Measurements from ENCODE around the gene RPRD2.

DNA sequence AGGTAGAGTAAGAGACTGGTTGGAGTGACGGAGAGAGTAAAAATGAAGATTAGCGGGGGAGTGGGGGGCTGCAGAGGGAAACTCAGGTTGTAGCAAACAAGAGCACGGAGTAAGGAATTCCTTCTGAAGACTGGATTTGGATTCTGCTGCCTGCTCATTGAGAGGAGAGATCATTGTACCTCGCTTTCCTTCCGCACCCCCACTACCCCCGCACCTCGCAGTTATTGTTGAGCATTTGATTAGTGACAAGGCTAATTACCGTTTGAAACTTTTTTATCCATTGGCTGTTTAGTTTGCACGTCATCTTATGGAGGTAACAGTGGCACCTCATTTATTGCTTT, 42.2 kb upstream of the RPRD2 start:
- TF ChIP-seq CTCF (IDR thresholded peaks at IDR 0.05) = no peak
- TF ChIP-seq EP300 (IDR thresholded peaks at IDR 0.05) = no peak
- TF ChIP-seq POLR2AphosphoS5 (IDR thresholded peaks at IDR 0.05) = no peak
